IPS-18a (cell line): Measurements from ENCODE around the gene OAS1.

ENCODE experiments used
- H3K27ac ChIP-seq: one replicate; pipeline ENCODE4 v1.5.1; 2013; ENCODE audit warnings: low read length
- H3K27me3 ChIP-seq: one replicate; pipeline ENCODE4 v1.6.1; 2013; ENCODE audit warnings: mild to moderate bottlenecking, low read length; ENCODE audit not compliant: control insufficient read depth, insufficient read depth
- H3K36me3 ChIP-seq: one replicate; pipeline ENCODE4 v1.6.1; 2013; ENCODE audit warnings: low read depth, low read length; ENCODE audit not compliant: control insufficient read depth
- H3K4me1 ChIP-seq: one replicate; pipeline ENCODE4 v1.6.1; 2013; ENCODE audit warnings: low read depth, low read length; ENCODE audit not compliant: control insufficient read depth
- H3K4me3 ChIP-seq: one replicate; pipeline ENCODE4 v1.5.1; 2013; ENCODE audit warnings: low read length
- H3K9ac ChIP-seq: one replicate; pipeline ENCODE4 v1.6.1; 2013; ENCODE audit warnings: mild to moderate bottlenecking, low read length, moderate library complexity
- H3K9me3 ChIP-seq: one replicate; pipeline ENCODE4 v1.6.1; 2013; ENCODE audit warnings: low read depth, low read length; ENCODE audit not compliant: control insufficient read depth

The OAS1 gene

GRCh38 chr12:112938751-112939150, 32.0 kb downstream of the OAS1 start:
- no peak overlapping the region for H3K9ac ChIP-seq

GRCh38 chr12:112939761-112940381, 33.1 kb downstream of the OAS1 start:
- peaks cover 20% of the 10 kb centered on the region for H3K27me3 ChIP-seq
- no peaks in the 10 kb centered on the region for H3K4me1 ChIP-seq
- no peaks in the 10 kb centered on the region for H3K9me3 ChIP-seq
- H3K9ac ChIP-seq, result no peak overlapping the region
- H3K4me3 ChIP-seq, result no peak overlapping the region
- no peaks in the 10 kb centered on the region for H3K36me3 ChIP-seq
- H3K27ac ChIP-seq, result no peak overlapping the region

More at GRCh38 chr12:112938751-112939150, 32.0 kb downstream of the OAS1 start:
- Histone ChIP-seq H3K4me1 (no peaks in the 10 kb centered on the region), H3K4me3 (peak overlapping the region; percentile 52), H3K27me3 (peaks cover 20% of the 10 kb centered on the region), H3K9me3 (no peaks in the 10 kb centered on the region), H3K27ac (no peak overlapping the region), H3K36me3 (no peaks in the 10 kb centered on the region)

GRCh38 chr12:112941528-112942335, 35.0 kb downstream of the OAS1 start:
- Histone ChIP-seq H3K27ac (no peak overlapping the region), H3K4me1 (no peaks in the 10 kb centered on the region), H3K27me3 (peaks cover 20% of the 10 kb centered on the region), H3K4me3 (no peak overlapping the region), H3K9me3 (no peaks in the 10 kb centered on the region), H3K36me3 (no peaks in the 10 kb centered on the region), H3K9ac (no peak overlapping the region)

GRCh38 chr12:112942572-112942971, 35.8 kb downstream of the OAS1 start:
- H3K9me3 ChIP-seq, result no peaks in the 10 kb centered on the region
- no peaks in the 10 kb centered on the region for H3K36me3 ChIP-seq
- H3K4me1 ChIP-seq, result no peaks in the 10 kb centered on the region
- H3K27ac ChIP-seq, result no peak overlapping the region
- H3K4me3 ChIP-seq, result no peak overlapping the region
- peaks cover 15% of the 10 kb centered on the region for H3K27me3 ChIP-seq
- H3K9ac ChIP-seq, result no peak overlapping the region

GRCh38 chr12:112944024-112944690, 37.4 kb downstream of the OAS1 start:
- H3K9ac ChIP-seq, result no peak overlapping the region
- H3K4me1 ChIP-seq, result no peaks in the 10 kb centered on the region
- no peaks in the 10 kb centered on the region for H3K9me3 ChIP-seq
- H3K27ac ChIP-seq, result no peak overlapping the region
- H3K4me3 ChIP-seq, result no peak overlapping the region
- no peaks in the 10 kb centered on the region for H3K36me3 ChIP-seq
- H3K27me3 ChIP-seq, result peaks cover under 1% of the 10 kb centered on the region

- Histone ChIP-seq H3K27me3 (no peaks in the 10 kb centered on the region), H3K9me3 (no peaks in the 10 kb centered on the region), H3K27ac (no peak overlapping the region)
These were observed 38.8 kb downstream of the OAS1 start for GRCh38 chr12:112945515-112945914.

GRCh38 chr12:112946236-112947000, 39.7 kb downstream of the OAS1 start:
- Histone ChIP-seq H3K4me1 (no peaks in the 10 kb centered on the region), H3K4me3 (no peak overlapping the region), H3K27ac (no peak overlapping the region), H3K9ac (no peak overlapping the region), H3K27me3 (no peaks in the 10 kb centered on the region), H3K36me3 (no peaks in the 10 kb centered on the region), H3K9me3 (no peaks in the 10 kb centered on the region)

More at GRCh38 chr12:112945515-112945914, 38.8 kb downstream of the OAS1 start:
- no peaks in the 10 kb centered on the region for H3K36me3 ChIP-seq
- H3K4me3 ChIP-seq, result no peak overlapping the region
- H3K4me1 ChIP-seq, result no peaks in the 10 kb centered on the region
- no peak overlapping the region for H3K9ac ChIP-seq

GRCh38 chr12:112947314-112947713, 40.6 kb downstream of the OAS1 start:
- no peaks in the 10 kb centered on the region for H3K27me3 ChIP-seq
- no peak overlapping the region for H3K27ac ChIP-seq
- no peaks in the 10 kb centered on the region for H3K36me3 ChIP-seq

GRCh38 chr12:112947761-112948160, 41.0 kb downstream of the OAS1 start:
- Histone ChIP-seq H3K36me3 (no peaks in the 10 kb centered on the region), H3K4me1 (no peaks in the 10 kb centered on the region), H3K9ac (no peak overlapping the region), H3K9me3 (no peaks in the 10 kb centered on the region), H3K4me3 (no peak overlapping the region), H3K27me3 (no peaks in the 10 kb centered on the region), H3K27ac (no peak overlapping the region)

More at GRCh38 chr12:112947314-112947713, 40.6 kb downstream of the OAS1 start:
- no peak overlapping the region for H3K4me3 ChIP-seq
- H3K9me3 ChIP-seq, result no peaks in the 10 kb centered on the region
- H3K9ac ChIP-seq, result no peak overlapping the region
- no peaks in the 10 kb centered on the region for H3K4me1 ChIP-seq

- Histone ChIP-seq H3K27ac (no peak overlapping the region), H3K9ac (no peak overlapping the region), H3K9me3 (no peaks in the 10 kb centered on the region), H3K4me1 (no peaks in the 10 kb centered on the region), H3K4me3 (no peak overlapping the region), H3K36me3 (no peaks in the 10 kb centered on the region), H3K27me3 (no peaks in the 10 kb centered on the region)
These were observed 42.0 kb downstream of the OAS1 start for GRCh38 chr12:112948806-112949205.

GRCh38 chr12:112950701-112951100, 43.9 kb downstream of the OAS1 start:
- Histone ChIP-seq H3K4me3 (no peak overlapping the region), H3K27ac (no peak overlapping the region), H3K36me3 (no peaks in the 10 kb centered on the region), H3K9ac (no peak overlapping the region), H3K9me3 (no peaks in the 10 kb centered on the region), H3K4me1 (no peaks in the 10 kb centered on the region), H3K27me3 (no peaks in the 10 kb centered on the region)
